Bronchial epithelial cell (primary cell): ENCODE data around the gene ADIPOR2. TPM values are rescaled to one million over a fixed set of nuclear protein-coding genes. Genes with fewer than 3 reads are reported as not detected.

Experiments used
- DNase-seq: peaks from one replicate; pipeline ENCODE4 v3.0.0-alpha.2; 2010; ENCODE audit warnings: low read depth
- FAIRE-seq: peaks from 2 replicates; lab custom pipeline; 2011; peaks lifted over from hg19 to GRCh38; lab: Jason Lieb, UNC
- H3K27me3 ChIP-seq: 2 replicates; pipeline ENCODE4 v1.5.1; 2011; ENCODE audit warnings: low read length; ENCODE audit not compliant: control insufficient read depth, insufficient read depth
- H3K36me3 ChIP-seq: 2 replicates; pipeline ENCODE4 v1.5.1; 2011; ENCODE audit warnings: low read length; ENCODE audit not compliant: control insufficient read depth, insufficient read depth
- H3K4me3 ChIP-seq: 2 replicates; pipeline ENCODE4 v1.5.1; 2011; ENCODE audit warnings: mild to moderate bottlenecking, low read depth, low read length, control low read depth
- CTCF ChIP-seq: IDR thresholded peaks from 2 replicates; pipeline ENCODE4 v1.5.1; 2011; ENCODE audit warnings: mild to moderate bottlenecking, moderate library complexity, low read length, control low read depth, inconsistent platforms; ENCODE audit not compliant: insufficient read depth, severe bottlenecking
- total RNA-seq: library from RNA; depleted of rRNA; stranded (reverse); fragments of >200 nt; gene quantifications from 2 replicates; pipeline ENCODE4 v1.2.1, GENCODE V29; 2014

Gene ADIPOR2
- total RNA-seq, 1 donor from 2014 or later, result 41.6 TPM

- H3K4me3 ChIP-seq, result no peak overlapping the region
- peak; percentile 62 for DNase-seq
- H3K36me3 ChIP-seq, result peaks cover 2% of the 10 kb centered on the region
- H3K27me3 ChIP-seq, result no peaks in the 10 kb centered on the region
- FAIRE-seq, result peak; percentile 47
- TF ChIP-seq CTCF, result peak; percentile 69
Measured at GRCh38 chr12:1791104-1791841, 100.4 kb downstream of the ADIPOR2 start.

DNA sequence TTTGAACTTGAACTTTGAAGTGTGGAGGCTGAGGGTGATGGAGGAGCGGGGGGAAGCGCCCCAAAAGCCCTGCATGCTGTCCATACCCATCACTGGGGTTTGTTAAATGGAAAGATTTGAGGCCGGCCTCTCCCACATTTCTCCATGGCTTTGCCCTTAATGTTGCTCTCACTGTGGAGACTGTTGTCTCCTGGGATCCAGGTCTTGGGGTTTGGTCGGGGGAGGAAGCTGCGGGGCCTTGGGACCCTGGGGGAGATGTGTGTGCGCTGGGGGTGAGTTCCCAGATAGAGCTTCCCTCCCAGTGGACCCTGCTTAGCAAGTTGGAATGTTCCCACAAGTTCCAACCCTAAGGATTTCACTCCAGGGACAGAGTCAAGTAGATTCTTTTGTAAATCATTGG, 101.5 kb downstream of the ADIPOR2 start:
- no peak for TF ChIP-seq CTCF
- H3K4me3 ChIP-seq, result no peak overlapping the region
- no peaks in the 10 kb centered on the region for H3K27me3 ChIP-seq
- no peaks in the 10 kb centered on the region for H3K36me3 ChIP-seq
- FAIRE-seq, result no peak
- DNase-seq, result no peak

- H3K4me3 ChIP-seq, result no peak overlapping the region
- TF ChIP-seq CTCF, result no peak
- no peaks in the 10 kb centered on the region for H3K36me3 ChIP-seq
- FAIRE-seq (no peak), DNase-seq (no peak)
- no peaks in the 10 kb centered on the region for H3K27me3 ChIP-seq
Measured at GRCh38 chr12:1793426-1794210, 102.7 kb downstream of the ADIPOR2 start.

DNA sequence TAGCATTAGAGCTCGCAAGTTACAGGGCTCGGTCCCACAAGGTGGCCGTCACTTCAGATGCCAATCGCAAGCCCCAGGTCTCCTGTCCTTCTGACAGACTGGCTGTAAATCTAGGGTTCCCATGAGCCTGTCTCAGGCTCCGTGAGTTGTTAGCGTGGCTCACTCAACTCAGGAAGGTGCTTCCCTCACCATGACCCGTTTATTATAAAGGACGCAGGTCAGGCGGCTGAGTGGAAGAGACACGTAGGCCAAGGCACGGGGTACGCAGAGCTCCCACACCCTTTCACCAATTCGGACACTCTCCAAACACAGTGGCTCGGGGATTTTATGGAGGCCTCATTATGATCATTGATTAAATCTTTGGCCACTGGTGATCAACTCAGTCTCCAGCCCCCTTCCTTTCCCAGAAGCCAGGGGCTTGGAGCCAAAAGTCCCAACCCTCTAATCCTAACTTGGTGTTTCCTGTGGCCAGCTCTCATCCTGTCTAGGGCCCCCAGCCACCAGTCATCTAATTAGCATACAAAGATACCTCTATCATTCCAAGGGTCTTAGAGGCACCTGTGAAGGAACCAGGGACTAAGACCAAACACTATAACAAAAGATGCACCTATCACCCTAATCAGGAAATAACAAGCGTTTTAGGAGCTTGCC, 103.7 kb downstream of the ADIPOR2 start:
- Histone ChIP-seq H3K4me3 (no peak overlapping the region), H3K27me3 (no peaks in the 10 kb centered on the region), H3K36me3 (no peaks in the 10 kb centered on the region)
- FAIRE-seq, result no peak
- no peak for DNase-seq
- TF ChIP-seq CTCF, result no peak

DNA sequence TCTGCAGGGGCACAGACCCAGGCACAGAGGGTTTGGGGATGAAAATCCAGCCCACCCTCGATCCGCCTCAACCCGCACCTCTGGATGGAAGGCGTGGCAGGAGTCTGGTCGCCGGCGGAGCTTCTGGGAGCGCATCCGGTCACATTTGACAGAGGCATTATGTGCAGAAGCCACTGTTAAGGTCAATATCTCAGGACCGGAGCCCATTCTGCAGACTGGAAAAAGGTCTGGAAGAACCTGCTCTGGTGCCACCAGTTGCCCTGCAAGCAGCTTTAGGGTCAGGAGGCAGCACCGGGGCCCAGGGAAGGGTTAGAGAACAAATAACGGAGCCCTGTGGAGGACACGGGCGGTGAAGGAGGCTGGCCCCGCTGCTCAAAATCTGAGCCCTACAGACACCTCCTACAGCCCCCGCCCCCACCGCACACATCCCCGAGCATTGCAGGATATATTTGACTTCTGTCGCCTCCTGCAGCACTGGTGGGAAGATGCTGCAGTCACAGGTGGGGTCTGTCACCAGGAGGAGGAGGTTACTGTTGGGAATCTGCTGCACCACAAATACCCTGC, 104.4 kb downstream of the ADIPOR2 start:
- FAIRE-seq (no peak), DNase-seq (no peak)
- TF ChIP-seq CTCF, result no peak
- Histone ChIP-seq H3K4me3 (no peak overlapping the region), H3K36me3 (no peaks in the 10 kb centered on the region), H3K27me3 (no peaks in the 10 kb centered on the region)
